NT2/D1 (cell line): ENCODE data around the gene ARID1B.

Experiments
- SUZ12 ChIP-seq: IDR thresholded peaks from 2 replicates; pipeline ENCODE4 v1.6.1; 2011; ENCODE audit not compliant: insufficient read length, insufficient read depth; ENCODE audit errors: extremely low read depth
- YY1 ChIP-seq: IDR thresholded peaks from 2 replicates; pipeline ENCODE4 v1.6.1; 2011; ENCODE audit not compliant: insufficient read length, insufficient read depth
- ZNF274 ChIP-seq: IDR thresholded peaks from 2 replicates; pipeline ENCODE4 v1.6.1; 2011; ENCODE audit warnings: mild to moderate bottlenecking, low read depth, low read length

GRCh38 chr6:156869980-156870398, 92.8 kb downstream of the ARID1B start:
- no peak for TF ChIP-seq YY1
- TF ChIP-seq ZNF274: no peak
- no peak for TF ChIP-seq SUZ12
